Mucosa of rectum (tissue), 2 donors: ENCODE measurements around the gene DAPK1.

Source experiments
- H3K27ac ChIP-seq, 2 donors: one replicate each; pipeline ENCODE4 v1.7.0; 2013; ENCODE audit warnings: inconsistent platforms in 2 of 2, low read depth in 2 of 2, low read length in 2 of 2
- H3K27me3 ChIP-seq, 2 donors: one replicate each; pipeline ENCODE4 v1.7.0; 2013; ENCODE audit warnings: low read length in 2 of 2; ENCODE audit not compliant: control insufficient read depth in 2 of 2, insufficient read depth in 2 of 2
- H3K36me3 ChIP-seq, 2 donors: one replicate each; pipeline ENCODE4 v1.7.0; 2013; ENCODE audit warnings: low read length in 2 of 2; ENCODE audit not compliant: control insufficient read depth in 2 of 2, insufficient read depth in 2 of 2
- H3K4me1 ChIP-seq, 2 donors: one replicate each; pipeline ENCODE4 v1.7.0; 2013; ENCODE audit warnings: low read length in 2 of 2, mild to moderate bottlenecking in 1 of 2; ENCODE audit not compliant: control insufficient read depth in 2 of 2, insufficient read depth in 2 of 2
- H3K4me3 ChIP-seq, 2 donors: one replicate each; pipeline ENCODE4 v1.7.0; 2013; ENCODE audit warnings: low read length in 2 of 2
- H3K9ac ChIP-seq, 2 donors: one replicate each; pipeline ENCODE4 v1.7.0; 2013; ENCODE audit warnings: low read length in 2 of 2, low read depth in 1 of 2, mild to moderate bottlenecking in 1 of 2
- H3K9me3 ChIP-seq, 2 donors: one replicate each; pipeline ENCODE4 v1.7.0; 2013; ENCODE audit warnings: low read length in 2 of 2; ENCODE audit not compliant: control insufficient read depth in 2 of 2
- donor health status: healthy.
- donor health status: Normal muscosa, but diverticular disease.

DAPK1 gene

DNA sequence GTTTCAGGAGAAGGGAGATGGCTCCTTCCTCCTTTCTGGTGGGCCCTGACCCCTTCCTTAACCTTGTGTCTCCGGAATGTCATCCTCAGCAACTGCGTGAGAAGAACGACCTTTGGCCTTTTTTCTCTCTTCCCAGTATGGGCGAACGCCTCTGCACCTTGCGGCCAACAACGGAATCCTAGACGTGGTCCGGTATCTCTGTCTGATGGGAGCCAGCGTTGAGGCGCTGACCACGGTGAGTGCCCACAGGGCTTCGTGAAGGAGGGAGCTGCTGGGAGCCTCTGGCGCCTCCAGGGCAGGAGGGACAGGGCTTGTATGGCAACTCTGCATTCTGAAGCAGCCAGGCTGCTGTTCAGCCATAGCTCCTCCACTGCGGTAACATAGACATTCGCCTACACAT is 160.2 kb downstream of the DAPK1 start:
- no peak overlapping the region for H3K4me3 ChIP-seq
- H3K9me3 ChIP-seq: no peaks in the 10 kb centered on the region
- H3K36me3 ChIP-seq: peaks cover 0 to 4% of the 10 kb centered on the region in 2 donors
- no peak overlapping the region for H3K27ac ChIP-seq
- H3K4me1 ChIP-seq: no peaks in the 10 kb centered on the region
- no peak overlapping the region for H3K9ac ChIP-seq
- no peaks in the 10 kb centered on the region for H3K27me3 ChIP-seq

DNA sequence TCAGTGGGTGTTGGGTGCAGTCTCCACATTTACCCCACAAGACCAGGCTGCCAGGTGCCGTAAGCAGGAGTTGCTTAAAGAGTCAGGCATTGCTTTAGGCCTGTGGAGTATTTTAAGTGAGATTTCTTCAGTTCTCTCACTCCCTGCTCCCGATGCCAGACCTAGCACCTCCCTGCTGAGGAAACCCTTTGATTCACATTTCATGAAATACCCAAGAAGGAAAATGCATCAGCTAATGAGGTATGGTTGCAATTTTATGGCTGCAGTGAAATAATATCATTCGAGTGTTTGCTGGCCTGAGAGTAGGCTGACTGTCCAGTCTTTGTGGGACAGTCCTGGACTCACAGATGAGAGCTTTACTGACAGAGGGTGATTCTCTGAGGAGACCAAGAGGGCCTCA is 160.8 kb downstream of the DAPK1 start:
- Histone ChIP-seq H3K36me3 (peaks cover 0 to 4% of the 10 kb centered on the region in 2 donors), H3K9me3 (no peaks in the 10 kb centered on the region), H3K27ac (no peak overlapping the region), H3K4me3 (no peak overlapping the region), H3K27me3 (no peaks in the 10 kb centered on the region), H3K4me1 (no peaks in the 10 kb centered on the region), H3K9ac (no peak overlapping the region)

DNA sequence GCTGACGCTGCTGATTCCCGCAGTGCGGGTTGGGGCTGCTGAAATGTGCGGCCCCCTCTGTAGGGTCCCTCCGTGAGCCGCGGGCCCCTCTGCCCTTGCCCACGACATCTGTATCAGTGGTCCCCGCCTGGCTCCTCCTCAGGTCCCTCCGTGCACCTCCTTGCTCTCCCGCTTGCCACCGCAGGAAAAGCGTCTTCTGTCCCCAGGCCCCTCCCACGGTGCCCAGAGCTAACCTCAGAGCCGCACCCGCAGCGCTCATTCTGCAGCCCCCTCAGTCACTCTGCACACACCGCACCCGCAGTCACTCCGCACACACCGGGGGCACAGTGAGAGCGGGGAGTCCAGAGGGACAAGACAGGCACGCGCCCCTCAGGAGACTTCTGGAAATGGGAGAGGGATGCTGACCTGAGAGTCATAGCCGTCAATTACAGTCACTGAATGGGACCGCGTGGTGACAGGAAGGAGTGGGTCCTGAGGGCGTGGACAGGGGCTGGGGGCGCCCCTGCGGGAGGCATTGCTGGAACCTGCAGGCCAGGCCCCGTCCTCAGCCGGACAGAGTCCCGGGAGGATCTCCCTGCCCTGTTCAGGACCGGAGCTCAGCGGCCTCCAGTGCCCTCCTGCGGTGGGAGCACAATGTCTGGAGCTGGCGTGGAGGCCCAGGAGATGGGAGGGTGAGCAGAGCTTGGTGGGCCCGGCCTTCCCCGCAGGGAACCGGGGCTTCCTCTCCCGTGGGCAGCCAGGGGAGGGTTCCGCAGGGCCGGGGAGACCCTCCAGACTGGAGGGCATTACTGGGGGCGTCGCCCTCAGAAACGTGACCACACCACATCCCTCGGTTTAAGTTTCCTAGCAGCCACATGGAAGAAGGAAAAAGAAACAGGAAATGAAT is 162.1 kb downstream of the DAPK1 start:
- Histone ChIP-seq H3K9me3 (no peaks in the 10 kb centered on the region), H3K4me1 (no peaks in the 10 kb centered on the region), H3K36me3 (peaks cover 0 to 4% of the 10 kb centered on the region in 2 donors), H3K27ac (no peak overlapping the region), H3K27me3 (no peaks in the 10 kb centered on the region), H3K9ac (no peak overlapping the region), H3K4me3 (no peak overlapping the region)

DNA sequence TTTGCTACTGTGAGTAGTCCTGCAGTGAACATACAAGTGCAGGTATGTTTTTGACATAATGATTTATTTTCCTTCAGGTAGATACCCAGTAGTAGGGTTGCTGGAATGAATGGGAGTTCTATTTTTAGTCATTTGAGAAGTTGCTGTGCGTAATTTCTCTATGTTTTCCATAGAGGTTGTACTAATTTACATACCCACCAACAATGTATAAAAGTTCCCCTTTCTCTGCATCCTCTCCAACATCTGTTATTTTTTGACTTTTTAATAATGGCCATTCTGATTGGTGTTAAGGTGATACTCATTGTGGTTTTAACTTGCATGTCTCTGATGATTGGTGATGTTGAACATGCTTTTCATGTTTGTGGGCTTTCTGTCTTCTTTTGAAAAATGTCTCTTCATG is 163.6 kb downstream of the DAPK1 start:
- no peak overlapping the region for H3K9ac ChIP-seq
- no peak overlapping the region for H3K27ac ChIP-seq
- H3K4me3 ChIP-seq: no peak overlapping the region
- no peaks in the 10 kb centered on the region for H3K27me3 ChIP-seq
- no peaks in the 10 kb centered on the region for H3K9me3 ChIP-seq
- H3K36me3 ChIP-seq: no peaks in the 10 kb centered on the region
- no peaks in the 10 kb centered on the region for H3K4me1 ChIP-seq

DNA sequence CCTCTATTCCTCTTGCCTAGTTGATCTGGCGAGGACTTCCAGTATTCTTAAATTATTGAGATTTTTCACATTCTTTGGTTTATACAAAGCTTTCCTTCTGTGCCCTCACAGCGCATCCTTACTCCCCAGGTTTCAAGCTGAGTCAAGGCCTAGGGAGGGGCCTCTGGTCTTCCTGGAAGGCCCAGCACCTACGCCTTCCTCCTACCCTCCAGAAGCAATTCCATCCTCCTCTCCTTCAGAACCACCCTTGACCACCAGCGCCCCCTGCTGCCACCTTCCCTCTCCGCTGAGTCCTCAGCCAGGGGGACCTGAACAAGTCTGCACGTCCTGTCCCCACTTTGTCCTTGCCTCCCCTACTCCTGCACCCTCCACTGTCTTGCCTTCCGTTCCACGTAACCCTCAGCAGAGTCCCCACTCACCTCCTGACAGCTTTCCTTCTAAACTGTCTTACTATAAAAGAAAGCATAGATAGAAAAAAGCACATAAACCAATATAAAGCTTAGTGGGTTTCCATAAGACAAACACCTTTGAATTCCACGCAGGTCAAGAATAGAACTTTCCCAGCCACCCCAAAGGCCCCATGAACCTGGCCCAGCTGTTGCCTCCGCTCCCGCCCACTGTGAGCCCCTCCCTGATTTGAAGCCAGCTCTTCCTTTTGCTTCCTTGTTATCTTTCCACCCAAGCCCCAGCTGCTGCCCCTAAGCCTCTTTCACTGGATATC is 165.3 kb downstream of the DAPK1 start:
- peaks cover 0 to 3% of the 10 kb centered on the region in 2 donors for H3K9me3 ChIP-seq
- H3K36me3 ChIP-seq: no peaks in the 10 kb centered on the region
- H3K27me3 ChIP-seq: no peaks in the 10 kb centered on the region
- no peak overlapping the region for H3K27ac ChIP-seq
- H3K9ac ChIP-seq: no peak overlapping the region
- H3K4me1 ChIP-seq: no peaks in the 10 kb centered on the region
- H3K4me3 ChIP-seq: no peak overlapping the region

DNA sequence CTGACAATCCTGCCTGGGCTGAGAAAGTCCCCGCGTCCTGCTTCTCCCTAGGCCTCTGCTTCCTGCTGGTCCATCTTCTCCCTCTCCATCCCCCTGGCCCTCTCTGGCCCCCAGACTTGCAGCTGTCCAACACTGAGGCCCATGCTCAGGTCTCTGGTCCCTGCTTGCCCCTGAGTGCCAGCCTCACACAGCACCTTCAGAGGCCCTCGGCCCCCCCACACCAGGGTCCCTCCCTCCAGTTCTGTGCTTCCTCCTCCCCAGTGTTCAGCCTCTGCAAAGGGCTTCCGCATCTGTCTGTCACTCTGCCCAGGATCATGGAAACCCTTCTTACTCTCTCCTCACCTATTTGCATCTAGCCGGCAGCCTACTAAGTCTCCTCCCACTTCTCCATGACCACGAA is 165.9 kb downstream of the DAPK1 start:
- Histone ChIP-seq H3K36me3 (peaks cover 0 to 2% of the 10 kb centered on the region in 2 donors), H3K9ac (no peak overlapping the region), H3K4me3 (no peak overlapping the region), H3K4me1 (no peaks in the 10 kb centered on the region), H3K27me3 (no peaks in the 10 kb centered on the region), H3K9me3 (peaks cover 0 to 3% of the 10 kb centered on the region in 2 donors), H3K27ac (no peak overlapping the region)

DNA sequence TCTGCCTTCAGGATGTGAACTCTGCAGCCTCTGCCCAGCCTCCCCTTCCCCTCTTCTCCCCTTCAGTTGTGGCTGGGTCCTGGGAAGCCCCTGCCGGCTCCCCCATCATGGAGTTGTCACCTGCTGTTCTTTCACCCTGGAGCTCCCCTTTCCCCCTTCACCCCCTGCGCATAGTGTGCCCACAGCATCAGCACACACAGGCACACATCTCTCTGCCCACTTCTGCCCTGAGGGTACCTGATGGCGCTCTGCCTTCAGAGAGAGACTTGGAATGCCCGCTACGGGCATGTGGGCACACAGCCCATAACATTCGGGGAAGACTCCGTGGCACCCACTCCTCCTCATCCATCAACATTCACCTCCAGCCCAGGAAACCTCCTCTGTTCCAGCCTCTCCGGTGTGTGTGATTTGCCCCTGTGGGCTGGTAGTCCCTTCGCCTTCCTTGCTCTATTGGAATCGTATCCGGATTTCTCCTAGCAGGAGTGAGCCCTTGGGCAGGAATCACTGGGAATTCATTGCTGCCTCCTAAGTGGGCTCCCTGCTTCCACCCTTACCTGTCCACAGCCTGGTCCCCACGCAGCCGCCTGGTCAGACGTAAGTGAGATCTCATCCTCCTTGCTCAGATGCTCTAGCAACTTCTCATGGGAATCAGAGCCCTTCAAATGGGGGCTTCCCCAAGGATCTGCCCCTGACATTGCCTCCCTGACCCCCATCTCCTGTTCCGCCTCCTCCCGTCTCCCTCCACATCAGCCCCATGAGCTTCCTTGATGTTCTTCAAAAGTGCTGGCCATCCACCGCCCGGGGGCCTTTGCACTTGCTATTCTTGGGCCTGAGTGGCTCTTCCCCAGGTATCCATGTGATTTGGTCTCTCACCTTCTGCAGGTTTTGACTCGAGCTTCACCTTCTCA is 166.7 kb downstream of the DAPK1 start:
- peaks cover 0 to 3% of the 10 kb centered on the region in 2 donors for H3K9me3 ChIP-seq
- peaks cover 0 to 2% of the 10 kb centered on the region in 2 donors for H3K36me3 ChIP-seq
- no peaks in the 10 kb centered on the region for H3K27me3 ChIP-seq
- H3K27ac ChIP-seq: no peak overlapping the region
- H3K4me3 ChIP-seq: no peak overlapping the region
- H3K9ac ChIP-seq: no peak overlapping the region
- no peaks in the 10 kb centered on the region for H3K4me1 ChIP-seq

DNA sequence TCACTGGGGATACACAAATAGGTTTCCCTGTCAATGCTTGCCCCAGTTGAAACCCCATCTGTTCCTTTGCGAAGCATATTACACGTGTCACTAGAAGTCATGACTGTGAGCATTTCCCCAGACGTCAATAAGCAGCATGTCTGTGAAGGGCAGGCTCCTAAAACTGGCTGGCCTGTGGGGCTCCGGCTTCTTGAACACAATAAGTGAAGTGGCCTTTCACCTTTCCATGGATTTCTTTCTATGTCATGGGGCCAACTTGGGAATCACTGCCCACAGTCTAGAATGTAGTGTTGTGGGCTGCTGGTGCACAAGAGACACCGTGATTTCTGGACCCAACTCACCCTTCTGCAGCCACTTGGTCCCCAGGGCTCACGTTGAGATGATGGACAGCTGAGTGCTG is 167.8 kb downstream of the DAPK1 start:
- Histone ChIP-seq H3K27me3 (no peaks in the 10 kb centered on the region), H3K36me3 (peaks cover 0 to 2% of the 10 kb centered on the region in 2 donors), H3K4me1 (no peaks in the 10 kb centered on the region), H3K9ac (no peak overlapping the region), H3K27ac (no peak overlapping the region), H3K9me3 (peaks cover 0 to 3% of the 10 kb centered on the region in 2 donors), H3K4me3 (no peak overlapping the region)

DNA sequence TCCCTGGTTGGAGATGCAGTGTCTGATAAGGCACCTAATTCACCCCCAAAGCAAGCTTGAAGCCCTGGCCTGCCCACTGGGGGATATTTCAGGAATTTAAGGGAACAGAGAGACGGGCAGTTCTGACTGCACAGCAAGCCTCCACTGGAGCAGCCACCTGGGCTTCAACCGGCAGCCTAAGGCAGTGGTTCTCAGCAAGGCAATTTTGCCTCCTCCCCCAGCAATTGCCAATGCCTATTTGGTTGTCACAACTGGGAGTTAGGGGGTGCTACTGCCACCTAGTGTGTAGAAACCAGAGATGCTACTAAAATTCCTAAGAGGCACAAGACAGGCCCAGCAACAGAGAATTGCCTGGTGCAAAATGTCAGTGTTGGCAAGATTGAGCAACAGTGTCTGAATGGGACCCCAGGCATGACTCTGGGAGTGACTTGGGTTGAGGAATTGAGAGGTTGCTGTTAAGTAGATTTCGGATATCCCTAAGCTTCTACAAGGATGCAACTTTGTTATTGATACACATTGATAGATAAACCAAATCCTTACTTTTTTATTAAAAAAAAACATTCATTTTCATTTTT is 169.6 kb downstream of the DAPK1 start:
- peaks cover 0 to 3% of the 10 kb centered on the region in 2 donors for H3K9me3 ChIP-seq
- H3K4me1 ChIP-seq: no peaks in the 10 kb centered on the region
- H3K36me3 ChIP-seq: peaks cover 0 to 2% of the 10 kb centered on the region in 2 donors
- H3K27ac ChIP-seq: no peak overlapping the region
- no peak overlapping the region for H3K9ac ChIP-seq
- H3K27me3 ChIP-seq: no peaks in the 10 kb centered on the region
- no peak overlapping the region for H3K4me3 ChIP-seq
